B cell (primary cell): ENCODE data around the gene CACNB4.

ENCODE experiments used
- CTCF ChIP-seq: fragments of 200-600 bp; IDR thresholded peaks from one replicate; pipeline ENCODE4 v1.8.0; 2022; ENCODE audit warnings: antibody characterized with exemption, mild to moderate bottlenecking
- EZH2 ChIP-seq: IDR thresholded peaks from 2 replicates; pipeline ENCODE4 v1.6.1; 2012; ENCODE audit warnings: borderline replicate concordance, low read depth, mild to moderate bottlenecking, moderate library complexity, low read length; ENCODE audit not compliant: insufficient read depth, poor library complexity, severe bottlenecking

GRCh38 chr2:151815821-151816489 lies 282.9 kb downstream of the CACNB4 start:
- TF ChIP-seq CTCF (no peak), EZH2 (no peak)
